Fibroblast of lung (primary cell): ENCODE measurements around the gene ATP2B2.

Experiments
- EZH2 ChIP-seq: IDR thresholded peaks from 2 replicates; pipeline ENCODE4 v1.5.1; 2012; ENCODE audit warnings: low read length, control low read depth, mild to moderate bottlenecking; ENCODE audit errors: missing control alignments
- TF ChIP-seq, protein P1 (sequence below), 2 donors: IDR thresholded peaks in 1 of 2; conservative IDR thresholded peaks in 1 of 2; 1 replicate in 1 of 2; 2 replicates in 1 of 2; pipeline ENCODE4 v1.5.1; 2011 to 2012; ENCODE audit warnings: low read length in 2 of 2, control low read depth in 1 of 2, inconsistent platforms in 1 of 2, low read depth in 1 of 2, mild to moderate bottlenecking in 1 of 2

DNA sequence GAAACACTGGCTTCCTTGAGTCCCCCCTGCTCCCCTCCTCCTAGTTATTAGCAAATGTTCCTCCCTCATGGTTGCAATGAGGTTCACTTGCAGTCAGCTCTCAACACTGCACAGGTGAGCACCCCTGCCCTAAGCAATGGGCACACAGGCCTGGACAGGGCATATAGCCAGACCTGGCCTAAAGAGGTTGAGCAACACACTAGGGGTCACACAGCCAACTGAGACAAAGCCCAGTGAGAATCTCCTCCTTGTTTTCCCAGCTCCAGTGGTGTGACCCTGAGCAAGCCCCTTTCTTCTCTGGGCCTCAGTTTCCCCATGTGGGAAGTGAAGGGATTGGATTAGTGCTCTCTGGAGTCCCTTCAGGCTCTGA, 49.9 kb downstream of the ATP2B2 start:
- TF ChIP-seq, protein P1, sequence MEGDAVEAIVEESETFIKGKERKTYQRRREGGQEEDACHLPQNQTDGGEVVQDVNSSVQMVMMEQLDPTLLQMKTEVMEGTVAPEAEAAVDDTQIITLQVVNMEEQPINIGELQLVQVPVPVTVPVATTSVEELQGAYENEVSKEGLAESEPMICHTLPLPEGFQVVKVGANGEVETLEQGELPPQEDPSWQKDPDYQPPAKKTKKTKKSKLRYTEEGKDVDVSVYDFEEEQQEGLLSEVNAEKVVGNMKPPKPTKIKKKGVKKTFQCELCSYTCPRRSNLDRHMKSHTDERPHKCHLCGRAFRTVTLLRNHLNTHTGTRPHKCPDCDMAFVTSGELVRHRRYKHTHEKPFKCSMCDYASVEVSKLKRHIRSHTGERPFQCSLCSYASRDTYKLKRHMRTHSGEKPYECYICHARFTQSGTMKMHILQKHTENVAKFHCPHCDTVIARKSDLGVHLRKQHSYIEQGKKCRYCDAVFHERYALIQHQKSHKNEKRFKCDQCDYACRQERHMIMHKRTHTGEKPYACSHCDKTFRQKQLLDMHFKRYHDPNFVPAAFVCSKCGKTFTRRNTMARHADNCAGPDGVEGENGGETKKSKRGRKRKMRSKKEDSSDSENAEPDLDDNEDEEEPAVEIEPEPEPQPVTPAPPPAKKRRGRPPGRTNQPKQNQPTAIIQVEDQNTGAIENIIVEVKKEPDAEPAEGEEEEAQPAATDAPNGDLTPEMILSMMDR (conservative IDR thresholded peaks at IDR 0.05 in 1 of 2, IDR thresholded peaks at IDR 0.05 in 1 of 2; ENCODE audit: low read depth in 1 of 2, low read length in 2 of 2) = no peak
- TF ChIP-seq EZH2 = no peak
